ENCODE results near the gene MRC2.

DNA sequence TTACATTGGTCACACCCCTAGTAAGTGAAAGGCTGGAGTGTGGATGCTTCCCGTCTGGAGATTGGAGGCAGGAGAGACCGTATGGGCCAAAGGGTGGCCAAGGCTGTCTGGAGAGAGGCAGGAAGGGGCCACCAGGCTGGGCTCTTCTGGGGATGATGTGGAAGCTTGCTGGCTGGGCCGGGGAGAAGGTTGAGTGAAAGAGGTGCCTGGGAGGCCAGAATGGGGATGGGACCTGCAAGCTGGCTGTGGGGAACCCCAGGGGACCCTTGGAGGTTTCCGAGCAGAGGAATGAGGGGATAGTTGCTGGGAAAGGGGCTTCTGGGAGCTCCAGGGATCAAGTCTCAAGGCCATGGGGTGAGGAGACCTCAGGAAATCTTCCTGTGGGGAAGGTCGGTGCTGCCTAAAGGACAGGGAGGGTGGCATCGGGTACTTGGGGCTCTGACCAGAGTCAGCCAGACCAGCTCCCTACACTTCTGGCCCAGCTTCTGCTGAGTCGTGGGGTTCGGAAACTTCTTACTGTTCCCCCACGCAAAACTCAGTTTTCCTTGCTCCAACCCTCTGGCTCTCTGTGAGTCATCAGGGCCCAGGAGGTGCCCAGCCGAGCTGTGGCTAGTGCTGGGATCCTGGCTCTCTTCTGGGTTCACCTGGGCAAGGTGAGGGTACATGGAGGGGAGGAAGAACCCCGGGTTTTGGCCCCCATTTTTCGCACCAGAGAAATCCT lies 3.1 kb downstream of the MRC2 start:
- TF ChIP-seq, protein P1, sequence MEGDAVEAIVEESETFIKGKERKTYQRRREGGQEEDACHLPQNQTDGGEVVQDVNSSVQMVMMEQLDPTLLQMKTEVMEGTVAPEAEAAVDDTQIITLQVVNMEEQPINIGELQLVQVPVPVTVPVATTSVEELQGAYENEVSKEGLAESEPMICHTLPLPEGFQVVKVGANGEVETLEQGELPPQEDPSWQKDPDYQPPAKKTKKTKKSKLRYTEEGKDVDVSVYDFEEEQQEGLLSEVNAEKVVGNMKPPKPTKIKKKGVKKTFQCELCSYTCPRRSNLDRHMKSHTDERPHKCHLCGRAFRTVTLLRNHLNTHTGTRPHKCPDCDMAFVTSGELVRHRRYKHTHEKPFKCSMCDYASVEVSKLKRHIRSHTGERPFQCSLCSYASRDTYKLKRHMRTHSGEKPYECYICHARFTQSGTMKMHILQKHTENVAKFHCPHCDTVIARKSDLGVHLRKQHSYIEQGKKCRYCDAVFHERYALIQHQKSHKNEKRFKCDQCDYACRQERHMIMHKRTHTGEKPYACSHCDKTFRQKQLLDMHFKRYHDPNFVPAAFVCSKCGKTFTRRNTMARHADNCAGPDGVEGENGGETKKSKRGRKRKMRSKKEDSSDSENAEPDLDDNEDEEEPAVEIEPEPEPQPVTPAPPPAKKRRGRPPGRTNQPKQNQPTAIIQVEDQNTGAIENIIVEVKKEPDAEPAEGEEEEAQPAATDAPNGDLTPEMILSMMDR (IDR thresholded peaks at IDR 0.05) = no peak
- TF ChIP-seq EP300 (IDR thresholded peaks at IDR 0.05) (no peak), POLR2A (IDR thresholded peaks at IDR 0.05) (no peak)

Measured in tibial nerve (tissue), 4 donors.